Stimulated activated CD4-positive, alpha-beta T cell treated with anti-CD3 and anti-CD28 coated beads, Interleukin-1b, Interleukin-23, amount 100 ng/mL, for 48 hours (primary cell): ENCODE data around the gene LRCH1.
A peak's percentile ranks its signal among the peaks of the same experiment; 100 is the strongest.

Experiments
- DNase-seq: peaks from one replicate; pipeline ENCODE4 v3.0.0-alpha.2; 2020

LRCH1 gene

GRCh38 chr13:46595136-46595884, 42.3 kb downstream of the LRCH1 start:
- DNase-seq, result no peak

DNA sequence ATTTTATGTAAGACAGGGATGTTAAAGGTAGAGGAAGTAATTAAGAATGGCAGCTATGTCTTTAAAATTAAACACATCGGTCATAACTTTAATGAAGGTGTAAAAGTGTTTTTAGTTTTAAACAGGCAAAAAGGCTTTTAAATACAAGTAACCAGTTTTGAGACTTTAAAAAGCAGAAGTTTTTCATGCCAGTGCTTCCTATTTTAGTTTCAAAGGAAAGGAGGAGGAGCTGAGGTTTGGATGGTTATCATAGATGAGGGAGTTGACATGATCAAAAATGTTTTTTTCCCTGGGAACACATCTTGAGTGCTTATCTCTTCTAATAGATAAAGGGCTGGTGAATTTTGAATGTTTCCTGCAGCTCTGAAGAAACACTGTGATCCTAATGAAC, 42.9 kb downstream of the LRCH1 start:
- no peak for DNase-seq

DNA sequence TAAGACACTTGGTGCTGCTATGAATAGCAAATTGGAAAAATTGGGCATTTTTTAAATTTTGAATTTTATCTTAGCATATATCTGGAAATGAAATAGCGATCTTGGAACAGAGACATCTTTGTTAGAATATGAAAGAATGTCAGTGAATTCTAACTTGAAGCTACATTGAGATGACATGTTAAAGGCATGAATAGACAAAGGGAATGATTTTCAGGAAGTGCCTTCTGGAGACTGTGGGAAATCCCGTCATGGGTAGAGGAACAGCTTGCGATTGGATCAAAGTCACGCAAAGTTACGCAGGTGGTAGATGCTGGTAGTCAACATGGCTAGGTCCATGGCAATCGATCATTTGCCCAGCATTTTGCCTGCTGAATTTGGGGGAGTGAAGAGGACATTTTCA, 43.5 kb downstream of the LRCH1 start:
- no peak for DNase-seq

DNA sequence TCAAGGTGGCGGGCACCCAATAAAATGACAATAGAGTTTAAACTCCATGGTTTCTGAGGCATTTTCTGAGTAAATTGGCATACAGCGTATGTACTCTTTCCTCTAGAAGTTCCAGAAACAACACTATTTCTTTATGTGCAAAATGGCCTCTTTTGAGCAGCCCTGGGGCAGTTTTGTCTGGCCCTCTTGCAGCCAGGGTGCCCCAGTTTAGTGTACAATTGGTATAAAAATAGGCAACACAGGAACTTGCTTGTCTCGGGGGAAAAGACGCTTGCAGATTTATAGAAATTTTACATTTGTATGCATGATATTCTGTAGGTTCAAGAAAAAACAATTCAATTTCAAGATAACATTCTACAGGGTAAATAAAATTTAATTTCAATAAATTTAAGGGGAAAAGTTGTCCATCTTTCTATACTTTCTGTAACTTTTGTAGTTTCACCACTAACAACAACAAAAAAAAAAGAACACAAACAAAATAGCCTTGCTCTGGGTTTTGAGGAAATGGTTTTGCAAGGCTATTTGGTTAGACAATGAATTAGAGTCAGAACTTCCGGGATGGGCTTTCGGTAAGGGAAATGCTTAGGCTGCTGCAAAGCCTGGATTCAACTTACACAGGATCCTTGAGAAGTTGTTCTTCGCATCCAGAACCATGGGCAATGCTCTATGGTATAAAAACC, 45.3 kb downstream of the LRCH1 start:
- DNase-seq, result no peak

DNA sequence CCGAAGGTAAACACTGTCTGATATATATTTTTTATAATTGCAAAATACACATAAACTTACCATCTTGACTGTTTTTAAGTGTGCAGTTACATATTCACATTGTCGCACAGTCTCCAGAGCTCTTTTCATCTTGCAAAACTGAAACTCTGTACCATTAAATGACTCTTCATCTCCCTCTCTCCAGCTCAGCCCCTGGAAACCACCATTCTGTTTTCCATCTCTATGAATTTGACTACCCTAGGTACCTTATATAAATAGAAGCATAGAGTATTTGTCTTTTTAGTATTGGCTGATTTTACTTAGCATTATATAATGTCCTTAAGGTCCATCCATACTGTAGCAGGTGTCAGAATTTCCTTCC, 45.8 kb downstream of the LRCH1 start:
- no peak for DNase-seq

- no peak for DNase-seq
These were observed 48.0 kb downstream of the LRCH1 start for GRCh38 chr13:46600943-46601311.

DNA sequence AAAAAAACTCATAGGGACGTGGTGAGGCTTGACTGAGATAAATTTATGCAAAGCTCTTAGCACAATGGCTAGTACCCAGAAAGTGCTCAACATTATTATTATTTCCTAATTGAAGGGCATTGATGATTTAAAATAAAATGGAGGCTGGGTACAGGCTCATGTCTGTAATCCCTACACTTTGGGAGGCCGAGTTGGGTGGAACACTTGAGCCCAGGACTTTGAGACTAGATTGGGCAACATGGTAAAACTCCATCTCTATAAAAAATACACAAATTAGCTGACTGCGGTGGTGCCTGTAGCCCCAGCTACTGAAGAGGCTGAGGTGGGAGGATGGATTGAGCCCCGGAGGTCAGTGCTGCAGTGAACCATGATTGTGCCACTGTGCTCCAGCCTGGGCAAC, 49.6 kb downstream of the LRCH1 start:
- no peak for DNase-seq

DNA sequence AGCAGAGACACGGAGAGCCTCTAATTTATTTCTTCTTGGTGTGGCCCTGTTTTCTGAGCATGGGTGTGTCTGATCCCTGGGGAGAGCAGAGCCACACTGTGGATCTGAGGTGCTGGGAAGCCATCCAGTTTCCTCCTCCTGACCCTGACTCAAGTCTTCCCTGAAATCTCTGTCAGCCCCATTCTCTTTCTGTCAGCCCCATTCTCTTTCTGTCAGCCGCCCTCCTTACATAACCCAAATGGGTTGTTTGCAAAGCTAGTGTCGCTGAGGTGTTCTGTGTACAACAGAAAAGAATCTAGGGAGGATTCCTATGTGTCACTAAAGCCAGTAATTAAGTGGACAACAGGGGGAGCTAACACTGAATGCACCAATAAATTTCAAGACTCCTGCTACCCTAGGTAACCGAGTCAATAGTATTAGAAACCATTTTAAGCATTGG, 50.2 kb downstream of the LRCH1 start:
- no peak for DNase-seq

DNA sequence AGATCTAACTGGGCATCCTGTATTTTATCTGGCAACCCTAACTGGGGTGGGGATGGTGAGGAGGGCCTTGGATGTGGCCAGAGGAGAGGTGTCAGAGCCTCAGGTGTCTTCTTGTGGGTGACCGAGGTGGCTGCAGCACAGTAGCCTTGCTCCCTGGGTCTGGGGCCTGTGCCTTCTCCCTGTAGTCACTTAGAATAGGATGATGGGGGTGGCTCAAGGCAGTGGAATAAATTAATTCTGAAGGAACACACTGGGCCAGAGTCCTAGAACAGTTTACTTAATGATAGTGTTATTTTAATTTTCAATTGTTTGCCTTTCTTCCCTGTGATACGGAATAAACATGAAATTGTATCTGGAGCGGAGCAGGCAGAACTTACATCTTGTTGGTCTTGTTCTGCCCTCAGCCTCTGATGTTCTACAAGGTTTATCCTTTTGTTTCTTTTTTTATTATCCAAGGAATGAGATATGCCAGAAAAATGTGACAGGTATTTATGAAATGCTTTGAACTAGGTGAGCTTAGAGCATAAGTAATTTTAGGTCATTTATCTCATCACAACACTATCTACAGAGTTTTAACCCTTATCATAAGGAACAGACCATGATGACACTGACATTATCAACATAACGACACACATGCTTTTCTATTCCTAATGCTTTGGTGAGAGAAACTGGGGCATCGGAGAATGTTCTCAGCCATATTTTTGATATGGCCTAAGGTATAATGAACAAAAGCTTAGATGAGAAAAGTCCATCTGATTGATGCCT, 51.4 kb downstream of the LRCH1 start:
- DNase-seq, result no peak

- DNase-seq, result no peak
These were observed 52.3 kb downstream of the LRCH1 start for GRCh38 chr13:46605076-46605824.

GRCh38 chr13:46605825-46606554, 53.0 kb downstream of the LRCH1 start:
- no peak for DNase-seq

DNA sequence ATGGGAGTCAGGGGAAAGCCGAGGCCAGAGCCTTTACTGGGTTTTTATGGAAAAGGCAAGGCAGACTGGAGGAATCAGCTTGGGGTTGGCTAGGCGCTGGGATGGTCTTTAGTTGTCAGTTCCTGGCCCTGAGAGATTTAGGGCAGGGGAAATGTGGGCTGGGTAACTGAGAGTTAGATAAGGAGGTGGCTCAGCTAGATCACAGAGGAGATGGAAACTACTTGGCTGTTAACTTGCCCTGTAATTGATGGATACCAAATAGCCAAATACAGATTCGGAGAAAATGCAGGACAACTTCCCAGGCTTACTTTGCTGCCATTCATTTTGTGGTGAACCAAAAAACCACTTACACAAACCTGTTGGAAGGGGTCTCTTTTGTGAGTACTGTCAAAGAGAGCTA, 54.0 kb downstream of the LRCH1 start:
- no peak for DNase-seq

DNA sequence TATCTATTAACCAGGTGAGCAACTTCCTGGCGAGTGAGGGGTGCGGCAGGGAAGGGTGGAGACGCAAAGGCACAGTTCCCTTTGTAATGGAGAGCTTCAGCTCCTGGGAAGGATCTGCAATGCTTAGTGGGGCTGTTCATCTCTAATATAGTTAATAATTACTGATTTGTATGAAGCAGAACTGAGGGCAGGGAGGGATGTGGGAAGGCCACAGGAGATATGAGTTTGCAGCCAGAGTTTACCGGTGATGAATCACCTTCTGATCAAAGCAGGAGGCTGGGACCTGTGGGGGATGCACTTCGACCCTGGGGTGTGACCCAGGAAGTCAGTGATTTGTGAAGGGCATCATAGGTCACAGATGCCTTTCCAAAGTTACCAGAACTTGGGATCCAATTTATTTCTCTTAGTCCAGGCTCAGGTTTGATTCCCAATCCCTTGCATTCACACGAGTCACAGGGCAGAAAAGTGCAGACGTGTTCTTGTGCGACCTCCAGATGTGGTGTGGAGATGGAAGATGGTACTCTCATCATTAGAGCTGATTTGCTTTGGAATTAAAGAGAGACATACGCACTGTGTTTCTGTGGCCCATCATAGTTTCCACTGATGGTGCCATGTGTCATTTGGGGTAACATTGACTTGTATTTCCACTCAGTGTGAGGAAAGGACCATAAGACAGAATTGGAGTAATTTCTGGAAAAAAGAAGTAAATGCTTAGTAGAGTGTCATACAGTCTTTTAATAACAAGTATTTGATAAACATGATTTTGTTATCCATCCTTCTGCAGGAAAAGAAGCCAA, 55.0 kb downstream of the LRCH1 start:
- peak; percentile 43 for DNase-seq

DNA sequence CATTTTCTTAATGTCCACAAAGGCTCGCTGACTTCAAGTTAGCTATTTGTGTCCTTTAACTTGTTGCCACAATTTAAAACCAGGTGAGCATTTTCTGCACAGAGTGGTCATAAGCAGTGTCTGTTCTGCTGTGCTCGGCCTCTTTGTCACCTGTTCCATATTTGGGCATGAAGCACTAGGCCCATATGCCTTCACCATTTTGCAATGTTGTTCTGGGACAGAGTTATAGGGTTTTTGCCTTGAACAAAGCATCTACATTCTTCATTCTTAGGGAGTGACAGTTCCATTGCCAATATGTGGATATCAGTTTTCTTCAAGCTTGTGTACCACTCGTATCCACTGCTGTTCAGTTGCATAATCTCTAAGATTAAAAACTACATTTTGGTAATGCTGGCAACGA, 56.1 kb downstream of the LRCH1 start:
- no peak for DNase-seq

GRCh38 chr13:46609726-46610125, 56.8 kb downstream of the LRCH1 start:
- no peak for DNase-seq

DNA sequence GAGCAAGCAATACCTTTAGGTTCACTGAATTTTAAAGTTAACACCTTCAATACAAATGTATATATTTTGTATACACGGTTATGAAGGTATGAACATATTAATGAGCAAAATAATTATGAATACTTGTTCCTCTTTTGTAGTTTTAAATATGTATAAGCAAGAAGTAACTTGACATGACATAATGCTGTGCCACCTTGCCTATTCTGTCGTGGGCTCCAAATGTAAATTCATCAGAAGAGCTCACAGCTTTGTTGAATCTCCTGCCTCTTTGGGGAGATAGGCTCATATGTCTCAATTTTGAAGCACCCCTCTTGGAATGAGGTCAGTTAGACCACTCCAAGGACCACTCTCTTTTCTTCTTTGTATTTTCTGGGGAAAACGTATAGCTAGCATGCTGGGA, 59.3 kb downstream of the LRCH1 start:
- no peak for DNase-seq

DNA sequence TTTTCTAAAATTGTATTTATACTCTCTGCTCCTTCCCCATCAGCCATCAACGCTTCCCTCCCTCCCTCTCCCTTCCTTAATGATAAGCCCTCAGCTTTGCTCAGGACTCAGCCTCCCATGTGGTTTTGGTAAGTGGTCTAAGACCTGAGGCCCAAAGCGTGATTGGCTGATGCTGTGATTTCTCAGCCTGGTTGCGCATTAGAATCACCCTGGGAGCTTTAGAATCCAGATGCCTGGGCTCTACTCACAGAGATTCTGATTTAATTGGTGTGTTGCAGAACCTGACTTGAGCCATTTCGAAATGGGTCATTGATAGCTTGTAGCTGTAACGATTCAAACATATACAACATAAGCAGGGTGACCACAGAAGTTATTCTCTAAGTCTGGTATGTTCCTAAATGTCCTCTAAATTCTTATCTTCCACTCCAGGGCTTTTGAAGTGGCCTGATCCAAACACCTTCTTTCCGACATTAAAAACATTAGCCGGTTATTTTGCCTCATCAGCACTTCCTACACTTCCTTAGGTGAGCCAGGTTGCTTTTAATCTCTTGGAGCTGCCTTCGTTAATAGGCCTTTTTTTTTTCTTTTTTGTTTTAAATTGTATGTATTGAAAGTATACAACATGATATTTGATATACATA, 60.6 kb downstream of the LRCH1 start:
- no peak for DNase-seq

GRCh38 chr13:46614582-46614981, 61.6 kb downstream of the LRCH1 start:
- no peak for DNase-seq

DNA sequence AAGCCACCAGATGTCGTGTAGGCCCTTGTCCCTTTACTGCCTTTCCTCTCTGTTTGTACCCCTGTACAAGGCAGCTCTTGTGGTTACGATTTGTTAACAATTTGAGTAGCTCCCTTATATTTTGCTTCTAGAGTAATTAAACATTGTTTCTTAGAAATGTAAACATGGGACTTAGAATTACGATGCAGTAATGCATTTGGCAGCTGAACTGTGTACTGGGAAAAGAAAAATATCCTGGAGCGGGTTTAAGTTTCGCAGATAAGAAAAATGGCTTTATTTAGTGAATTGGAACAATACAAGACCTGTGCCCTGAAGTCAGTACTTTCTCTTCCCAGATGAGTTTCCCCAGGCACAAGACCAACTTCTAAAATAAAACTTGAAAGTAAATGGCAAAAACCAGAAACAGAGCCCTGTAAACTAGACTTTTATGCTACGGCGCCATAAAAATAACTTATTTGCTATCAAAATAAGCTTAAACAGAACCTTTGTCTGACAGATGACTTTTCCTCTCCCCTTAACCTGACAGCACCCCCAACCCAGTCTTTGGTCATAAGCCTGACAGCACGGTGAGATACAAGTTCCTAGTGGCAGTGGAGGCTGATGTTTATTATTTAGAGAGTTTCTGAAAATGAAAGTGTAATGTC, 63.0 kb downstream of the LRCH1 start:
- no peak for DNase-seq

GRCh38 chr13:46617229-46617721, 64.3 kb downstream of the LRCH1 start:
- no peak for DNase-seq

GRCh38 chr13:46617885-46618284, 64.9 kb downstream of the LRCH1 start:
- DNase-seq, result no peak
